Activated naive CD4-positive, alpha-beta T cell (primary cell): Measurements from ENCODE around the gene WHAMM.
"Not testable (repeated sequence)": the region's sequence is repeated elsewhere in the genome, so short reads cannot be mapped to it uniquely, and the experiment has no call there.

Experiments used
- DNase-seq, 4 experiments: peaks; one replicate each; lab custom pipeline; 2025; lab: John Stamatoyannopoulos, UW

Gene WHAMM

GRCh38 chr15:82838096-82838735 lies 28.8 kb downstream of the WHAMM start:
- no peak for DNase-seq

GRCh38 chr15:82839136-82839535 lies 29.7 kb downstream of the WHAMM start:
- no peak for DNase-seq

GRCh38 chr15:82840166-82840565 lies 30.7 kb downstream of the WHAMM start:
- DNase-seq, result no peak

GRCh38 chr15:82843566-82843965 lies 34.1 kb downstream of the WHAMM start:
- DNase-seq, result no peak

GRCh38 chr15:82845686-82846085 lies 36.3 kb downstream of the WHAMM start:
- no peak for DNase-seq

GRCh38 chr15:82846621-82847020 lies 37.2 kb downstream of the WHAMM start:
- no peak for DNase-seq

- no peak for DNase-seq
Observed at GRCh38 chr15:82847703-82848102, 38.3 kb downstream of the WHAMM start.

GRCh38 chr15:82848241-82848993 lies 39.0 kb downstream of the WHAMM start:
- DNase-seq, result no peak

GRCh38 chr15:82849556-82850512 lies 40.4 kb downstream of the WHAMM start:
- DNase-seq, result peak in 2 of 4 experiments; percentile 9 to 13

GRCh38 chr15:82850731-82851130 lies 41.3 kb downstream of the WHAMM start:
- DNase-seq, result no peak

GRCh38 chr15:82851306-82851850 lies 42.0 kb downstream of the WHAMM start:
- DNase-seq, result no peak

GRCh38 chr15:82851981-82852511 lies 42.6 kb downstream of the WHAMM start:
- DNase-seq, result no peak

GRCh38 chr15:82852941-82853561 lies 43.6 kb downstream of the WHAMM start:
- no peak for DNase-seq

GRCh38 chr15:82854554-82854953 lies 45.1 kb downstream of the WHAMM start:
- no peak for DNase-seq

GRCh38 chr15:82855286-82856100 lies 46.1 kb downstream of the WHAMM start:
- DNase-seq, result no peak

GRCh38 chr15:82856397-82857170 lies 47.2 kb downstream of the WHAMM start:
- no peak for DNase-seq

- no peak for DNase-seq
Observed at GRCh38 chr15:82858932-82859331, 49.5 kb downstream of the WHAMM start.

GRCh38 chr15:82862886-82863285 lies 53.5 kb downstream of the WHAMM start:
- no peak for DNase-seq

GRCh38 chr15:82864967-82865366 lies 55.5 kb downstream of the WHAMM start:
- no peak for DNase-seq

GRCh38 chr15:82865581-82865980 lies 56.2 kb downstream of the WHAMM start:
- not testable (repeated sequence) for DNase-seq
